T-helper 2 cell (primary cell): Measurements from ENCODE around the gene MIPOL1.
"Not testable (repeated sequence)": the region's sequence is repeated elsewhere in the genome, so short reads cannot be mapped to it uniquely, and the experiment has no call there.

Experiments
- DNase-seq, 5 experiments: peaks; one replicate each; pipeline versions ENCODE4 v3.0.0 to v3.0.0-alpha.2; 2012 to 2022

The MIPOL1 gene

DNA sequence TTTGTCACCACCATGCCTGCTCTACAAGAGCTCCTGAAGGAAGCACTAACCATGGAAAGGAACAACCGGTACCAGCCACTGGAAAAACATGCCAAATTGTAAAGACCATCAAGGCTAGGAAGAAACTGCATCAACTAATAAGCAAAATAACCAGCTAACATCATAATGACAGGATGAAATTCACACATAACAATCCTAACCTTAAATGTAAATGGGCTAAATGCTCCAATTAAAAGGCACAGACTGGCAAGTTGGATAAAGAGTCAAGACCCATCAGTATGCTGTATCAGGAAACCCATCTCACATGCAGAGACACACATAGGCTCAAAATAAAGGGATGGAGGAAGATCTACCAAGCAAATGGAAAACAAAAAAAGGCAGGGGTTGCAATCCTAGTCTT lies 97.5 kb downstream of the MIPOL1 start:
- DNase-seq: not testable (repeated sequence)

DNA sequence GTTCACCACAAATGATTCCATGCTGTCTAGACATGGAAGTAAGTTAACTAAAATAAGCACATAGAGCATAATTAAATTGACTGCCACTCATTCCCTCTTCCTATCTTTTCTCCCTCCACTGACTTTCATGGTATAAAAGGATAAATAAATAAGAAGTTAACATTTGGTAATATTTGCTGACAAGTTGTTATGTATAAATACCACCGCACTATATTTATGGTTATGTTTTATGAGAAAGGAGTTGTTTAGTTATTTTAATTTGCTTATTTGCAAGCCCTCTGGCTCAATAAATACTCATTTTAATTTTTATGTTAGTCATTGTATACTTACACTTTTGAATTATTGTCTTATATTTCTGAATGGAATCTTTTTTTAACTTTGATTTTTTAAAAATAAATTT lies 113.5 kb downstream of the MIPOL1 start:
- no peak for DNase-seq

DNA sequence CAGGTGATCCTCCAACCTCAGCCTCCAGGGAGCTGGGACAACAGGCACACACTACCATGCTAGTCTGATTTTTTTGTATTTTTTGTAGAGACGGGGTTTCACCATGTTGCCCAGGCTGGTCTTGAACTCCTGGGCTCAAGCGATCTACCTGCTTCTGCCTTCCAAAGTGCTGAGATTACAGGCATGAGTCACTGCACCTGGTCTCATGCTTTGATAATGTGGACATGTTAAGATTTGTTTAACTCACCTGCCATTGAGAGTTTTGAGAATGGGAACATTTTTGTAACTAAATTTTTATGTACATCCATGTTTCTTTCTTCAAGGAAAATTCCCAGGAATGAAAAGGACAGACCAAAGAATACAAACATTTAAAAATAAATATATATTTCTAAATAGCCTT lies 121.2 kb downstream of the MIPOL1 start:
- DNase-seq: no peak

DNA sequence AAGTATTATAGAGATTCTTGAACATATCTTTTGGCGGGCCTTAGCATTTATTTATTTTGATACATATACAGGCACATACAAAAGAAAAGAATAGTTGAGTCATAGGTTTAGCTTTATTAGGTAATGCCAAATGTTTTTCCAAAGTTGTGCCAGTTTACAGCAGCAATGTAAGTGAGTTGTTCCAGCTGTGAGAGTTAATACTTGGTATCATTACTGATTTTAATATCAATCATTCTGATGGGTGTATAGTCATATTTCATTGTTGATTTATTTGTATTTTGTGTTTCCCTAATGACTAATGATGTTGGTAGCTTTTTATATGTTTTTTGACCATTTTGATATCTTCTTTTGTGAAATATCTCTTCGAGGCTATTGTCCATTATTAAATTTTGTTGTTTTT lies 122.4 kb downstream of the MIPOL1 start:
- no peak for DNase-seq

DNA sequence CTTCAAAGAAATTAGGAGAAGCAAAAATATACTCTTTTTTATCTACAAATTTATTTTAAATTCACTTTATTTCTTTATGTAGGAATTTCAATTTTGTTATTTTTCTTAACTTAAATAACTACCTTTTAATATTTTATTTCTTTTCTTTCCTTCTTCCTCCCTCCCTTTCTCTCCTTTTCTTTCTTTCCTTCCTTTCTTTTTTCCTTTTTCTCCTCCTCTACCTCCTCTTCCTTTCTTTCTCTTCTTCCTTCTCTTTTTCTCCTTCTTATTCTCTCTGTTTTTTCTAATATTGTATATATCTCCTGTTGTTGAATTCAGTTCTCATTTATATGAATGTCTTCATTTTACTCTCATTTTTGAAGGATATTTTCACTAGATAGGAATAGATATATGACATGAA lies 127.6 kb downstream of the MIPOL1 start:
- no peak for DNase-seq

DNA sequence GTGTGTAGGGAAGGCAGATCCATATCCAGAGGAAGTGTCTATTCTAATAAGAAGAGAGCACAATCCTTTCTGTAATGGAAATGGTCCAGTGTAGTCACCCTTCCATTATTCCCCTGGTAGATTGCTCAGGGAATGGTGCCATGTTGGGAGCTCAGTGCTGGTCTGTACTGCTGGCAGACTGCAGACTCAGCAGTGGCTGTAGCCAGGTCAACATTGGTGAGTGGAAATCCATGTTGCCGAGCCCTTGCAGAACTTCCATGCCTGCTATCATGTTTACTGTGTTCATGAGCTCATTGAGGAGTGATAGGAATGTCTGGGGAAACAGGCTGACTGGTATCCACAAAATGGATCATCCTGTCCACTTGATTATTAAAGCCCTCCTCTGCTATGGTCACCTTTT lies 128.7 kb downstream of the MIPOL1 start:
- no peak for DNase-seq

DNA sequence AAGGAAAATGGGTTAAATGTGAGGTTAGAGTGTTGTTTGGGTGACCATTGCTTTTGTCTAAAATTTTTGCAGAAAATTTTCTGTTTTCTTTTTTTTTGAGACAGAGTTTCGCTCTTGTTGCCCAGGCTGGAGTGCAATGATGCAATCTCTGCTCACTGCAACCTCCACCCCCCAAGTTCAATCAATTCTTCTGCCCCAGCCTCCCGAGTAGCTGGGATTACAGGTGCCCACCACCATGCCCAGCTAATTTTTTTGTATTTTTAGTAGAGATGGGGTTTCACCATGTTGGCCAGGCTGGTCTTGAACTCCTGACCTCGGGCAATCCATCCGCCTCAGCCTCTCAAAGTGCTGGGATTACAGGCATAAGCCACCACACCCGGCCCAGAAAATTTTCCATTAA lies 130.2 kb downstream of the MIPOL1 start:
- not testable (repeated sequence) for DNase-seq

DNA sequence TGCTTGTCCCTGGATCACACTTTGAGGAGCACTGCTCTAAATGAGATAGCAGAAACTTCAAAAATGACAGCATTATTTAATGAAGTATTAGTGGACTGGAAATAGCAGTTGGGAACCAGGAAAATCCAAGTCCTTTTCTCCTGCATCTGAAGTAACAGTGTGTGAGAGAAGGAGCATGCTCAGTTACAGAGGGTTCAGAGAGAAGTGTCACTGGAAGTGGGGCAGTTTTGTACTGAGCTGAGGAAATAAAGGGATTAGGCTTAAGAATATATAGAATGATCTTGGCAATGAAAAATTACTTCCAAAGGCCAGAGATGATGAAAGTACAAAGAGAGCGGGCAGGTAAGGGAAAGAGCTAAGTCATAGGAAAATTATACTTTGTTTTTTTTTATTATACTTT lies 130.9 kb downstream of the MIPOL1 start:
- no peak for DNase-seq

DNA sequence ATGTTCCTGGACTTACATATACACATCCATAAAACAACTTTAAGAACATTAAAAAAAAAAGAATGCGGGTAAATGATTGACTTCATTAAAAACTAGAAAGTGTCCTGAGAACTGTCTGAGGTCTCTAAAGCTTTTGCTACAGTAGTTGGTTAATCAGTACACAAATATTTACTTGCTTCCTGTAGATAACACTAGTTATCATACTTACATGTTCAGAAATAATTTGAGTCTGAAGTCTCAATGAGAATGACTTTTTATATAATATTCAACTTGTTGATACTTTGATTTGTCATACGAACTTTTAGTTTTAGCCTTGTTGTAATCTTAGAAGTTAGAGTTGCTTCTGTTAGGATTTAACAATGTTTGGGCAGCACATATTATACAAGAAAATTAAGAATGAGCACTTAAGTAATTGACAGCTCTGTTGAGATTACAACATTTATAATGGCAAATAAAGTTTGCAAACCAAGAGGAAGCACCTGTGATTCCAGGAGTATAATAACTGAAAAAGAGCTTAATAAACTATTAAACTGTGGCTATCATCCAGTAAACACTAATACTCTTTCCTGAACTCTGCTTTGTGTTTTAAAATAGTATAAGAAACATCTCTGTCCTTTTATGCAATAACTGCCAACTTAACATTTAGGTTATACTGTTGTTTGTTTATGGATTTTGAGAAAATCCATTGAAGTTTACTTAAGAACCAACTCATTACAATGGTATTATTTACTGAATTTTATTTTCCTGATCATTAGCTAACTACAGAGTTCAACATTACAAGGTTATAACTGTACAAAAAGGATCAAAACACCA lies 131.7 kb downstream of the MIPOL1 start:
- no peak for DNase-seq

DNA sequence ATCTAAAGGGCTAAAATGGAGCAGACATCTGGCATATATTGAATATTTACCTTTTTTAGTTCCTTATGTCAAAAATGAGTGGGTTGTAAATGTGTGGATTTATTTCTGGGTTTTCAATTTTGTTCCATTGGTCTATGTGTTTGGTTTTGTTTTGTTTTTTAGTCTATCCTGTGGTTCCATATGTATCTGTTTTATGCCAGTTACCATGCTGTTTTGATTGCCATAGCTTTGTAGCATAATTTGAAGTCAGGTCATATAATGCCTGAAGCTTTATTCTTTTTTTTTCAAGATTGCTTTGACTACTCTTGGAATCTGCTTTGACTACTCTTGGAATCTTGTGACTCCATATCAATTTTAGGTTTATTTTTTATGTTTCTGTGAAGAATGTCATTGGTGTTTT lies 133.2 kb downstream of the MIPOL1 start:
- DNase-seq: no peak

DNA sequence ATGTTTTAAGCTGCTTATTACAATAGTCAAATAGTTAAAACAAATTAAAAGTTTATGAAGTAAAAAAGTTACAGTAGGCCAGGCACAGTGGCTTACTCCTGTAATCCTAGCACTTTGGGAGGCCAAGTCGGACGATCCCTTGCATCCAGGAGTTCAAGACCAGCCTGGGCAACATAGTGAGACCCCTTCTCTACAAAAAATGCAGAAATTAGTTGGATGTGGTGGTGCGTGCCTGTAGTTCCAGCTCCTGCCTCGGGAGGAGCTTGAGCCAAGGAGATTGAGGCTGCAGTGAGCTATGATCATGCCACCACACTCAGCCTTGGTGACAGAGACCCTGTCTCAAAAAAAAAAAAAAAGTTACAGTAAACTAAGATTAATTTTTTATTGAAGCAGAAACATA lies 142.6 kb downstream of the MIPOL1 start:
- DNase-seq: no peak

DNA sequence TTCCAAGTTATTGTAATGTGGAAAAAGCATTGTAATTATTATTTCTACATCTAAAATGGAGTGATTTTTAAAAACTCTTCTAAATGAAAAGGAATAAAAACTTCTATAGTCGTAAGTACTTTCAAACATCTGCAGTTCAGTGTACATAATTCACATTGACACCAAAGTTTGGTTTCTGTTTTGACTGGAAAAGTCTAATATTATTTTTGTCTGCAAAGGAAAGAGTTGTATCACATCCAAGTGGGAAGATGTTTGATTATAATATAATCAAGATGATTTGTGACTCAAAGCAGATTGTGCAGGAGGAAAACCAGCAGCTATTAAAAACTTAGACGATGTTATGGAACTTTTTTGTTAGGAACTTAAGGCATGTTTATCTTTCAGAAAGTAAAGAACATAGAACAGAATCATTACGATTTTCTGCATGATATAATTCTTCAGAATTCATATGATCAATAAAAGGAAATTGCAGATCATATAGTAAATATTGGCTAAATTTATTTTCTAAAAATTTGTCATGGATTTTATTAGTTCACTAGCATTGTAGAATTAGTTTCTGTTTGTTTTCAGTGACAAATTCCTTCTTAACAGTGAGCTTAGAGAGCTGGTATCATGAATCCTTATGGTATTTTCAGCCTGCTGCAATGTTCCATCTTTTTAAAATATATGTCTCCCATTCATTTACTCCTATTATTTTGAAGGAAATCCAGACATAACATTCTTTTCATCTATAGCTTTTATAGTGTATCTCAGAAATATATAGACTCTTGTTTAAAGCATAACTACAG lies 145.8 kb downstream of the MIPOL1 start:
- no peak for DNase-seq

DNA sequence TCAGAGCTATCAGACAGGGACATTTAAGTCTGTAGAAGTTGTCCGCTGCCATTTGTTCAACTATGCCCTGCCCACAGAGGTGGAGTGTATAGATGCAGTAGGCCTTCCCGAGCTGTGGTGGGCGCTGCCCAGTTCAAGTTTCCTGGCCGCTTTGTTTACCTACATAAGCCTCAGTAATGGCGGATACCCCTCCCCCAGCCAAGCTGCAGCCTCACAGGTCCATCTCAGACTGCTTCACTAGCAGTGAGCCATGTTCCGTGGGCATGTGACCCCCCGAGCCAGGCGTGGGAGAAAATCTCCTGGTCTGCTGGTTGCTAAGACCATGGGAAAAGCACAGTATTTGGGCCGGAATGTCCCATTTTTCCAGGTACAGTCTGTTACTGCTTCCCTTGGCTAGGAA lies 165.9 kb downstream of the MIPOL1 start:
- DNase-seq: no peak

DNA sequence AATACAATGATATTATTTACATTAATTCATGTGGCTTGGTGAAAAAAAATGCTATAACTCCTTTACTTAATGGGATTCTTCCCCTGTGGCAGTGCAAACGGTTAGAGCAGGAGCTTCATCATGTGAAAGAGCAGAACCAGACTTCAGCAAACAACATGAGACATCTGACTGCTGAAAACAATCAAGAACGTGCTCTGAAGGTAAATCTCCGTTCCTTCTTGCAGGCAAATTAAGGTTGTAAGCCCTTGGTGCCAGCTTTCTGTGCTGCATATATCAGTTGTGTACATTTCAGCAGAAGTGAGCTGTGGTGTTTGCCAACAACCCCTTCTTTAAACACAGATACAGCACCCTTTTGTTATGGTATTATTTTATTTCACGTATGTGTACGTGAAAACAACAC lies 171.7 kb downstream of the MIPOL1 start:
- no peak for DNase-seq

DNA sequence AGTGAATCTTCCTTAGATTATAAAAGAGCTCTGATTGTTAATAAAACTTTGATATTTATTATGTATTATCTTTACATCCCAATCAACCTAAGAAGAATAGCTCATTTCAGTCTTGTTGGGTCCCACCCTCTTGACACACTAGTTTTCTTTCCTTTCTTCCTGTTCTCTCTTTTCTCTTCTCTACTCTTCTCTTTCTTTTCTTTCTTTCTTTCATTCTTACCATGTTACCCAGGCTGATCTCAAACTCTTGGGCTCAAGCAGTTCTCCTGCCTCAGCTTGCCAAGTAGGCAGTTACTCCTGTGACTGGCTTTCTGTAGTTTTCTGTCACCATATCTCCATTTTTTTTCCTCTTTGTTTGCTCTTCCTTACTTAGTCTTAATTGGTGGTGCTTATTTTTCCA lies 177.8 kb downstream of the MIPOL1 start:
- no peak for DNase-seq

DNA sequence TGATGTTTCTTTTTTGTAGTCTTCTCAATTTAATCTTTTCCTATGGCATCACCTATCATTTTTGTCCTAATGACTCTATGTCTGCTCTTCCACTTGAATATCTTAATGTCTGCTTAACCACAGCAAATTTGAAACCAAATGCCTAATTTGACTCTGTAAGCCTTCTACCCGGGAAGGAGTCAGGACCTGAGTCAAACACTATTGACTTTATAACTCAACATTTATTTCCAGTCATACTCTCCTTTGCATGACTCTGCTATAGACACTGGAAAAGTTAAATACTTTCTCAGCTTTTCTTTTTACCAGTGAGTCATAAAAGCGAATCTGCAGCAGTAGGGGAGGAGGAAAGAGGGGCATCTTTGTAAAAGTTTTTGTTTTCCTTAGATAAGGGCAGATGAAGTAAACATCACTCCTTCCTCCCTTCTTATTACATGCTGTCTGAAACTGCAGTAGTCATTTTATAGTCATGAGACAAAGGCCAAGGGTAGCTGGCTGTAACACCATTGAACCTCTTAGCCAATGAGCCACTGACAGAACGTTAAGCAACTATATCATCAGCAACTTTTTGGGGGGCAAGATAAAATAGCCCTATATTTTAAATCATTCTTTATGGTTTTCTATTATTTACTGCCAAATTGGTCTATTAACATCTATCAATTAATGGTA lies 179.3 kb downstream of the MIPOL1 start:
- DNase-seq: no peak

DNA sequence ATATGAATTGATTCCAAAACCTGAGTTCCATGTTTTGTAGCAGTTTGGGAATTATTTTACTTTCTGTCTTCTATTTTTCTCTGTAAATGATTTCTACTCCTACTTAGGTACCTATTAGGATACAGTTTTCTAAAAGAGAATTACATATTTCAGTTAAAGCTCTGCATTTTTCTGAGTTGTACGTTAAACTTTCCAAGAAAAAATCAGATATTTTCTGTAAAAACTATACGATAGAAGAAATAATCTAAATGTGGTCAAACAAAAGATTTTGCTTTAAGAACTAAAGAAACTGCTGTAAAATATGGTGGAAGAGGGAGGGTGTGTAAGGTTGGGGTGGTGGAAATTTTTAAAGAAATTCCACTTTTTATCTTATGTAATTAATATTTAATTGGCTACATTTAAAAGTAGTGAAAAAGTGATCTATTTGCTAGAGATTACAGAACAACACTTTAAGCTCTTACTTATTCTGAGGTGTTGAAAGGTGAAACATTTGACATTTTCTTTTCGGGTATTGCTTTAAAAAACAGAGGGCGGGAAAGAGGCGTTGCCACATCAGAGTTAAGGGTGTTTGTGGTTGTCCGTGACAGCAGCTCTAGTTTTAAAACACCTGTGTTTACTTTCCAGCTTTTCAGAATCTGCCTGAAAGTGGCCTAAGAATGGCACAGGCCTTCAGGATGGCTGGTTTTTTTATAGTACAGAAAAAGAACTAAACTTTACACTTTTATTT lies 187.3 kb downstream of the MIPOL1 start:
- no peak for DNase-seq

DNA sequence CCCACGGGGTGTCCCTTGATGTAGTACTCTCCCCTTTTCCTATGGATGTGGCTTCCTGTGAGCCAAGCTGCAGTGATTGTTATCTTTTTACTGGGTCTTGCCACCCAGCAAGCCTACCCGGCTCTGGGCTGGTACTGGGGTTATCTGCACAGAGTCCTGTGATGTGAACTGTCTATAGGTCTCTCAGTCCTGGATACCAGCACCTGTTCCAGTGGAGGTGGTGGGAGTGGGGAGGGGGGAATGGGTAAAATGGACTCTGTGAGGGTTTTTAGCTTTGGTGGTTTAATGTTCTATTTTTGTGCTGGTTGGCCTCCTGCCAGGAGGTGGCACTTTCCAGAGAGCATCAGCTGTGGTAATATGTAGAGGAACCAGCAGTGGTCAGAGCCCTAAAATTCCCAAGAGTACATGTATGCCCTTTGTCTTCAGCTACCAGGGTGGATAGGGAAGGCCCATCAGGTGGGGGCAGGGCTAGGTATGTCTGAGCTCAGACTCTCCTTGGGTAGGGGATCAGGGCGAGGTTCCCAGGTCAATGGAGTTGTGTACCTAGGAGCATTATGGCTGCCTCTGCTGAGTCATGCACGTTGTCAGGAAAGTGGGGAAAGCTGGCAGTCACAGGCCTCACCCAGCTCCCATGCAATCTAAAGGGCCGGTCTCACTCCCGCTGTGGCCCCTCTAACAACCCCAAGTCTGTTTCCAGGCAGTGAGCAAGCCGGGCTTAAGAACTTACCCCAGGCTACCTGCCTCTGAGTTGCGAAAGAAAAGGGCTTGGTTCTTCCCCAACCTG lies 199.6 kb downstream of the MIPOL1 start:
- not testable (repeated sequence) for DNase-seq

DNA sequence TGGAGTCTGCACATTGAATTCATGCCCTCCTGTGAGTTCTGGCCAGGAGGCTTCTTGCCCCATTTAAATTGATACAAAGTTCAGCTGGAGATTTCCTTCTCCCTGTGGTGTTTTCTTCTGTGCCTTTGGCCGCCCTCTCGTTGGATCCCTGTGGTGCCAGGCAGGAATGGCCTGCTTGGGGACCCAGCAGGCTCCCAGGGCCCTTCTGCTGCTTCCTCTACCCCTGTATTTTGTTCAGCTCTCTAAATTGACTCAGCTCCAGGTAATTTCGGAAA lies 200.1 kb downstream of the MIPOL1 start:
- no peak for DNase-seq

DNA sequence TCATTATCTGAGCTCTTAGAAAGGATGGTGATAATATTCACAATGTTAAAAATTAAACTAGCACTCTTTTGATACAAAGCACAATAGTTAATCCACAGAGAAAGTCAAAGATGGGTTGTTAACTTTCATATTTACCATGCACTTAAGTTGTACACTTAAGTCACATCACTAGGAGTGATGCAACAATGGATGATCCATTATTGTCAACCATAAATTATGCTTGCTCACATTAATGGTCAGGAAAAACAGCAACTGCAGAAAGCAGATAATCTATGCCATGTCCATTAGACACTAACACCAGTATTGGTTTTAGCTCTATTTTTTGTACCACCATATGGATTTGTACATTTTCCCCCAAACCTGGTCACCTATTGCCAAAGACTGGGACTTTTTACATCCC lies 201.8 kb downstream of the MIPOL1 start:
- DNase-seq: no peak

DNA sequence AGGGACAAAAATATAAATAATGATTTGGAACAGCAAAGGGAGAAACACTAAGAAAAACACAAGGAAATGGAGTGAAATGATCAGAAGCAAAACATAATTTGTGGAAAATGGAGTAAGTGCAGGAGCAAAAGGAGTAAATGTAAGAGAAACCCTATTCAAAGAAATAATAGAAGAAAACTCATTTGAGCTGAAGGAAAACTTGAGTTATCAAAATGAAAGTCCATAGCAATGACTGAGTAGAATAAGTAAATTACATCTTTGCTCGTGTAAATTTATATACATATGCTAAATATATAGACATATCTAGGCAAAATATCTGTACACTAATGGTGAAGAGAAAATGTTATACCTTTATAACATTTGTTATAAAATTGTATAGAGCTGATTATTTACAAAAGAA lies 203.4 kb downstream of the MIPOL1 start:
- DNase-seq: no peak

DNA sequence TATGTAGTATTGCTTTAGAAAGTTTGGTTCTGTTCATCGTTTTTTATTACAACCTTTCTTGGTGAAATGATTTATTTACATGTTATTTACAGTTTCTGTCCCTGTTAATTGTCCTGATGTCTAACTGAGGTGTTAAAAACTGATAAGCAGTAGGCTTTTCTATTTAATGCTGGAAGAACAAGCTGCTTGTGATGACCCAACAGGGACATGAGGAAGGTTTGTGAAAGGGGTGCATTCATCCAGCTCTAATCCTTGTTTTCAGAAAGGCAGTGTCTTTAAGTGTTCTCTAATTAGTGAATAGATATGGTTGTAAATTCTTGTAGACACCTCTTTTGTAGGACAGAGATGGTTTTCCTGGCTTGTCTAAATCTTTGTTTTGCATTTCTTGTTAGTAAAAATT lies 205.9 kb downstream of the MIPOL1 start:
- no peak for DNase-seq

DNA sequence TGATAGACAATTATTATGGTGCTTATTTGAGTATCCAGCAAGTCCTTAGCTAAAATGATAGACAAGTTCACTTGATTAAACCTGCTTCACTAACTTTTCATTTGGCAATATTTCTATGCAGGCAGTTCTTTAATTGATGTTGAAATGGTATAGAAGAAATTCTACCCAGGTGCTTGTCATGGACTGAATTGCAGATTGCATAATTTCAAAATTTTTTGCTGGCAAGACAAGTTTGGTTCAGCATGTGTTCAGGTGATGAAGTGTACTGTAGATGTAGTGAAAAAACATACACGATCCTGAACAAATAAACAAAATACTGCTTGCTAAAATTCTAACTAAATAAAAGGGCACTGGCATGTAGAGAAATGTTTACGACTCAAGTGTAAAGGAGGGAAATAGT lies 208.4 kb downstream of the MIPOL1 start:
- DNase-seq: no peak
